ENCODE results near the gene STK11IP.

The STK11IP gene

DNA sequence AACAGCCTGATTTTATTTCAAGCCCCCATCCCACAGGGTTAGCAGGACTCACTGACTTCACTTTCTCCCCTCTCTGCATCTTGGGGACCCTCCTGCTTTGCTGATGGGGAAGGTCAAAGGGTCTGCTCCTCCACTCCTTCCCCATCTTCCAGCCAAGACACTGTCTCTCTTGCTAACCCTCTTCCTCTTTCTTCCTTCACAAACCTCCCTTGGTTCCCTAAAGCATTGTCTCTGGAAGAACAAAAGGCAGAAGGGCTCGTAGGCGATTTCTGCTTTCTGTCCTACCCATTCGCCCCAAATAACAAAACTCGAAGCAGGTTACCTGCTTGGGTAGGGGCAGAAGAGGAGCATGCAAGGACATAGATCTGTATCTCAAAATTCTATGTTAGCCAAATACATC is 24.3 kb downstream of the STK11IP start:
- DNase-seq = no peak

DNA sequence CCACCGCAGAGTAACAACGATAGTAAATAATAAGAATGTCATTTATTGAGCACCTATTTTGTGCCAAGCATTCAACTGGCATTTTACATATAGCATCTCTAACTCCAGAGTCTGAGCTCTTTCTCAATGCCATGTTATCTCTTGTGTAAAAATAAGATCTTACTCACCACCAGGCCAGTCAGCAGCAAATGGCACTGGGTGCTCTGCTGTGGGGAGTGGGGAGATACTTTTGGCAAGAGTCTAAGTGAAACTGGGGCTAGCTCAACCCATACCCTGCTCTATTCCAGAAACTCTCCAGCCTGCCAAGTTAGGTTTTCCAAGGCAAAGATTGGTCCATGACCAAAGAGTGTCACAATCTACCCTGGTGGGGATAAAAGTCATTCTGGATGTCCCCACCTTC is 24.8 kb downstream of the STK11IP start:
- no peak for DNase-seq

DNA sequence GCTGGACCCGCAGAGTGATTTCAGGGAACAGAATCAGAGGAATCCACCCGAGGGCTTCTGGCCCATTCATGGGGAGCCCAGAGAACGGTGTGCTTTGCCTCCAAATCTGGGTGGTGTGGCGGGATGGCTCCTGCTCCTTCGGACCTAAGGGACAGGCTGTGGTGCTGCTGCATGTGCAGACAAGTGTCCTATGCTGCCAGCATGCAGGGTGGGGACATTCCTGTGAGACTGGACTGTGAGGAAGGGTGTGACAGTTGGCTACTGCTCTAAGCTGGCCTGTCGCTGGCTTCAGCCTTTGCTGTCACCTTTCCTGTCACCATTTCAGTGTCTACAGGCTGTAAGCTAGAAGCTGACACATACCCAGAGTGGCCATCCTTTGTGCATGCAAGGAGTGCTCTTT is 26.9 kb downstream of the STK11IP start:
- DNase-seq = no peak

DNA sequence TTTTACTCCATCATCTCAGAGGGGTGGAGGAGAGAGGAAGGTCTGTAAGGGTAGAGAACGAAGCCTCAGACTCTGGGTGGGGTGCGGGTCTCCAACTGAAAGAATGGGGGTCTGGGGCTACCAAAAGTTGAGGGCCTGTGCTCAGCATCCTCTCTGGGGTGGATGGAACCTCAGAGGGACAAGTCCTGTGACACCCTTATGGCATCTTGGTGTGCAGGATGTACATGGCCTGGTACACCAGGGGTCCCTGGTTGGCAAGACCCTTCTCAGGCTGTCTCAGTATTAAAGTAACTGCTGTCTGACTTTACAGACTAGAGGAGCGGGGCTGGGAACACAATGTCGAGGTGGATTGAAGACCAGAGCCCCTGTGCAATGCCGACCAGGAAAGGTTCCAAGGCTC is 27.5 kb downstream of the STK11IP start:
- DNase-seq = no peak

DNA sequence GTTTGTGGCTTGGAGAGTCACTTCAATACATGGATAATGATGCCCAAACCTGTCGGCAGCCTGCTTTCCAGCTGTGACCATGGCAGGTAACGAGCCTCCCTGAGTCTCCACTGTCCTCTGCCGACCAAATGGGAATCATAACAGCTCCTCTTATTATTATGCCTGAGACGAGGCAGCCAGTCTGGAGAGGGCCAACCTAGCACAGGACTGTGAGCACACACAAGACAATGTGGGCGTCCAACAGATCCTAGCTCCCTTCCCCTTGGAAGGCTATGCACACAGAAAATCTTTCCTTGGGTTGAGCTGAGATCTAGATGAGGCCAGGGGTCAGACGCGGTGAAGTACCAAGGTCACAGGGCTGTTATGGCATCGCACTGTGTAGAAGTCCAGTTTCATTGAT is 28.9 kb downstream of the STK11IP start:
- no peak for DNase-seq

DNA sequence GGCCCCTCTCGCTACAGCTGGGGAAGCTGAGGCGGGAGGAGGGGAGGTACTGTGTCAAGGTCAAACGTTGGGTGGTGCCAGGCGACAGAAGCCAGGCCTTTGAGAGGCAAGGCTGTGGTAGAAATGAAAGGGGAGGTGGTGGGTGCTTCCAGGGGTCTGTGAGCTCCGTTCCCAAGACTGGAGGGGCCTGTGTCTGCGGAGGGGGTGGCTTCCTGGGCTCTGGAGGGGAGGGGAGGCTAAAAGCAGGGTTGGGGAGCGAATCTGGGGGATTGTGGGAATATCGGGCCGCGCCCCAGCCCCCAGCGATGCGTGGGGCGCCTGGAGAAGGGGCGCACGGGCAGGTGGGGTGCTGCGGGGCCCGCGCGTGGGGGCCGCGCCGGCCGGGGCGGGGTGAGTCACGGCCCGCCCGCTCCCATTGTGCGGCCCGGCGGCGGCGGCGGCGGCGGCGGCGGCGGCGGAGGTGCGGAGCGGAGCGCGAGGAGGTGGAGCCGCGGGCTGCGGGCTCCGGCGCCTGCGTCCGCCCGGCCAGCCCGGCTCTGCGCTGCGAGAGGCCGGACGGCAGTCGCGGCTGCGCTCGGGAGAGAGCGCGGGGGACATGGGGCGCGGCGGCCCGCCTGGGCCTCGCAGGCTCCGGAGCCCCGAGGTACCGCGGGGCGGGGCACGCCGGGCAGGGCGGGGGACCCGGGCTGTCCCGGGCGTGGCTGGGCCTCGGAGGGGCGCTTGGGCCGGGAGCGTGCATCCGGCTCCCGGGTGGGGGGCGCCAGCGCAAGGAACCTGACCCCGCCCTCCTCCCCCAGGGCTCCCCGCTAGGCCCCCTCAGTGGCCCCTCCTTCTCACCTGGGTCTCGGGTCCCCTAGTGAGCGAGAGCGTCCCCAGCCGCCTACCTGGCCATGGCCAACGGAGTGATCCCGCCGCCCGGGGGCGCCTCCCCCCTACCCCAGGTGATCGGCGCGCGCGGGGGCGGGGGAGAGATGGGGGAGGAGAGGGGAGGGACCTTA is 29.7 kb downstream of the STK11IP start, which contains the start of gene SLC4A3:
SLC4A3 (plus strand) TSS at position 528 of the 998 bp plus-strand sequence; CDS start at position 891, 363 bp downstream.
- DNase-seq = no peak

DNA sequence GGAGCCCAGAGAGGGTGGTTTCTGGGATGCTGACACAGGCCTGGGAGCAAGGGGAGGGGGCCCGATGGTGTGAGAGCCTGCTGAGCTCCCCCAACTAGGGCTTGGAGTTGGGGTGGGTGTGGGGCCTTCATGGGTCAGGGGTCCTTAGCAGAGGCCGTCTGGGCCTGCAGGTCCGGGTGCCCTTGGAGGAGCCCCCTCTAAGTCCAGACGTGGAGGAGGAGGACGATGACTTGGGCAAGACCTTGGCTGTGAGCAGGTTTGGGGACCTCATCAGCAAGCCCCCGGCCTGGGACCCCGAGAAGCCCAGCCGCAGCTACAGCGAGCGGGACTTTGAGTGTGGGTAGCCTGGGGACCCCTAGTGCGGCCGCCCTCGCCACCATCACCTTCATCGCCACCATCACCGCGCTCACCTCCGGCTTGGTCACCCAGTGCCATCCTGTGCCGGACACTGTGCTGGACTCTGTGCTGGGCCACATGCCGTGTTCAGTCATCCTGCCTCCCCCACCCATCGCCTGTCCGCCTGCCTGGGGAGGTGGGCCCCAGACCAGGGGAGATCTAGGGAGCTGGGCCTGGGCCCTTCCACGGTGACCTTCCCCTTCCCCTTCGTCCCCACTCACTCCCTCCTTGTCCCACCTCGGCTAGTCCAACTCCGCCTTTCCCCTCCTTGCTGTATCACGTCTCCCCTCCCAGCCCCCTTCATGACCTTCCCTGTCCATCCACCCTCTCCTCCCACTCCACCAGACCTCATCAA is 30.8 kb downstream of the STK11IP start:
- no peak for DNase-seq

DNA sequence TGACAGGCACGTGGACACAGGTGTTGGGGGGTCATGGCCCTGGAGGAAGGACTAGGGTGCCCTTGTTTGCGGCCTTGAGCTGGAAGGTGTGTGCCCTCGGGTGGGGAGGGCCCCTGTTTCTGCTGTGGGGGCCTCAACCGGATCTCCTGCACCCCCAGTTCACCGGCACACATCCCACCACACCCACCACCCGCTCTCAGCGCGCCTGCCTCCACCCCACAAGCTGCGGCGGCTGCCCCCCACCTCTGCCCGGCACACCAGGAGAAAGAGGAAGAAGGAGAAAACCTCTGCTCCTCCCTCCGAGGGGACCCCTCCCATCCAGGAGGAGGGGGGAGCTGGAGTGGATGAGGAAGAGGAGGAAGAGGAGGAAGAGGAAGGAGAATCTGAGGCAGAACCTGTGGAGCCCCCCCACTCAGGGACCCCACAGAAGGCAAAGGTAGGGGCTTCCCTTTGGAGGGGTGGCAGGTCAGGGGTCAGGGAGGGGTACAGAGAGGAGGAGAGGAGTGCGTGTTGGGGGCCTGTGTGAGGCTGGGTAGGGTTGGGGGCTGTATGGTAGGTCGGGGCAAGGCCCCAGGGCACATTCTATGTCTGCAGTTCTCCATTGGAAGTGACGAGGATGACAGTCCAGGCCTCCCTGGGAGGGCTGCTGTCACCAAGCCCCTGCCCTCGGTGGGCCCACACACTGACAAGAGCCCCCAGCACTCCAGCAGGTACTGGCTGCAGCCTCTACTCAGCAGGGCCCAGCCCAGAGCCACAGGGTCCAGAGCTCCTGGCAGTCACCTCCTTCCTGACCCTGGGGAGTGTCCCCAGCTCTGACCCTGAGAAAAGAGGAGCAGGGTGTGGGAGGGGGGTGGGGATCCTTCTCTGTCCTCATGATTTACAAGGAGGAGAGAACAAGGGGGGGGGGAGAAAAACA is 31.6 kb downstream of the STK11IP start:
- no peak for DNase-seq

DNA sequence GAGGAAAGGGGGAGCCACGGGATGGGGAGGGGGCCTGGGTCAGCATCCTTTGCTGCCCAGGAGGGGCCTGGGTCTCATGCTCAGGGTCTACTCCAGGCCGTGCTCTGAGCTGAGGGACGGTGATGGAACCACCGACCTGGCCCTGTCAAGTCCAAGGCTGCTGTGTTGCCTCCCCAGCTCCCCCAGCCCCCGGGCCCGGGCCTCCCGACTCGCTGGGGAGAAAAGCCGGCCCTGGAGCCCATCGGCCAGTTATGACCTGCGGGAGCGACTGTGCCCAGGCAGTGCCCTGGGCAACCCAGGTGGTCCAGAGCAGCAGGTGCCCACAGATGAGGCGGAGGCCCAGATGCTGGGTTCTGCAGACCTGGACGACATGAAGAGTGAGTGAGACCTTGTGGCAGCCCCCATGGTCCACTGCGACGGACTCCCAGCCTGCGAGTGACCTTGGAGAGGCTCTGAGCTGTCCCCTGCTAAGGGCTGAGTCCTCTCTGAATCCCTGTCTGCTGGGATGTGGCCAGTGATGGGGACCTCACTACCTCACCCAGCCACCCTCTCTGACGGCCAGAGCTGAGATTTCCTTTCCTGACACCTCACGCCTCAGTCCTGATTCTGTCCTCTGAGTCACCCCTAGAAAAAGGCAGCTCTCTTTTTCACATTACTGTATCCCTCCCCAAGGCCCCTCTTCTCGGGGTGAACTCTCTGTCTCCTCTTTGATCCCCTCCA is 32.5 kb downstream of the STK11IP start:
- DNase-seq = no peak

DNA sequence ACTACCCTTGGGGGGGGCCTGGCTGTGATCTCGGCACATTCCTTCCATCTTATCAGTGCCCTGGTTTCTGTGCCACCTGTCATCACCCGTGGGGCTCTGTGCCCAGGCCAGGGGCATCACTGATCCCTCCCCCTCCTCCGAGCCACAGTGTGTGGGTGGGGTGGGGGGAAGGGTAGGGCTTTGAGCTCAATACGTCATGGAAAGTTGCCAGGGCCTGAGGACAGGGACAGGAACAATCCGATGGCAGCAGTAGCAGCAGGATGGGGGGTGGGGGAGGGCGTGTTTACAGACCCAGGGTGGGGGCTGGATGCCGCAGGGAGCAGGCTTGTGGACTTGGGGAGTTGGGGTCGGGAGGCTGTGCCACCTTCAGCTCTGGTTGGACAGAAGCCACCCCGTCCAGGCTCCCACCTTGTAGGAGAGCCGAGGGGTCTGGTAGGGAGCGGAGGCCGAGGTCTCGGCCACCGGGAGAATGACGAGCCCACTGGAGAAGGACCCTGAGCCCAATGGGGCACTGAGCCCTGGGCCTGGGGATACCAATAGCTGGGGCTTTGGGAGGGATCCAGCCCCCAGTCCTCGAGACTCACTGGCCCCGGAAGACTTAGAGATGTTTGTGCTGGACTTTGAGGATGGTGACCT is 33.2 kb downstream of the STK11IP start:
- DNase-seq = no peak

DNA sequence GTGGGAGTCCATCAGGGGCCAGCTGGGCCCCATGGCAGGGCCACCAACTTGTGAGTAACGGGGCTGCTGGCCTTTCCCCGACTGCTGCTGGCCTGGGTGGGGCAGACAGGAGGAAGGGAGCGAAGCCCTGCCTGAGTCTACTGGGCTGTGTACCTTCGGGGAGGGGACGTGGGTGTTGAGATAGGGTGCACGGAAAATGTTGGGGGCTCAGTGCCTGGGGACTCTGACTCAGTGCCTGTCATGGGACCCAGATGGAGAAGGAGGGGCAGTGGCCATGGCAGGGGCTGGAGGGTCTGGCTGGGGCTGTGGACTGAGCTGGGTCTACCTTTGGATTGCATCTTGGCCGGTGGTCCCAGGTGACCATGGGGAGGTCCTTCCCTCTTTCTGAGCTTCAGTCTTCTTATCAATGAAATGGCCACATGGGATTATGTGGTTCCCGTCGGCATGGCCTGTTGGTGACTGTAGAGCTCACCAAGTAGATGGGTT is 33.8 kb downstream of the STK11IP start:
- no peak for DNase-seq

DNA sequence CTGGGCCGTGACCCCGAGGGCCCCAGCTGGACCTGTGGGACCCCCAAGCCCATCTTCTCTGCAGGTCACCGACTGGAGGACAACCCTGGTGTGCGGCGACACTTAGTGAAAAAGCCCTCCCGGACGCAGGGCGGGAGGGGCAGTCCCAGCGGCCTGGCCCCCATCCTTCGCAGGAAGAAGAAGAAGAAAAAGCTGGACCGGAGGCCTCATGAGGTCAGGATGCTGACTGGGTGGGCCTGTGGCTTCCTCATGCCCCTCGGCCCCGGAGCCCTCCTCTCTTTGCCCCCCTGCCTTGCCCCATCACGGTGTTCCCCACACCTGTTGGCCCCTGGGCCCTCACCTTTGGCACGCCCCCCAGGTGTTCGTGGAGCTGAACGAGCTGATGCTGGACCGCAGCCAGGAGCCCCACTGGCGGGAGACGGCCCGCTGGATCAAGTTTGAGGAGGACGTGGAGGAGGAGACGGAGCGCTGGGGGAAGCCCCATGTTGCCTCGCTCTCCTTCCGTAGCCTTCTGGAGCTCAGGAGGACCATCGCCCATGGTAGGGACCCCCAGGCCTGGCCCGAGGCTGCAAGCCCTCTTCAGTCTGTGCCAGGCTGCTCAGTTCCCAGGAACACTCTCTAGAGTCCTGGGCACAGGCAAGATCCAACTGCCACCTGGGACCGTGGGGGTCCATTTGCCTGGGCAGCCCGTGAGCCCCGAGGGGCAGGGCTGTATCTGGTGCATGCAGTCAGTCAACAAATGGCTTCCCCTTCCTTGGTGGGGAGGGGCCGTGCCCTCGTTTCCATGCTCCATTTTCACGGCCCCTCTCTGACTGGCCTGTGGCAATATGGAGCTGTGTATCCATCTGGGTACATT is 34.5 kb downstream of the STK11IP start:
- no peak for DNase-seq

DNA sequence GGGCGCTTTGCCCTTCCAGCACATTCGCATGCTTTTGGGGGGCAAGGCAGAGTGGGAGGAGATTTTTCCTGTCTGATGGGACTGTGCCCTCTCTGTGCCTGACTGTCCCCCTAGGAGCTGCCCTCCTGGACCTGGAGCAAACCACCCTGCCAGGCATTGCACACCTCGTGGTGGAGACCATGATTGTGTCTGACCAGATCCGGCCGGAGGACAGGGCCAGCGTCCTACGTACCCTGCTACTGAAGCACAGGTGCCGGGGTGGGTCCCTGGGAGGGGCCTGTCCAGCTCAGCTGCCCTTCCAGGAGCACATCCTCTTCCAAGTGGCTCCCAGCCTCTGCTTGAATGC is 35.1 kb downstream of the STK11IP start:
- no peak for DNase-seq

DNA sequence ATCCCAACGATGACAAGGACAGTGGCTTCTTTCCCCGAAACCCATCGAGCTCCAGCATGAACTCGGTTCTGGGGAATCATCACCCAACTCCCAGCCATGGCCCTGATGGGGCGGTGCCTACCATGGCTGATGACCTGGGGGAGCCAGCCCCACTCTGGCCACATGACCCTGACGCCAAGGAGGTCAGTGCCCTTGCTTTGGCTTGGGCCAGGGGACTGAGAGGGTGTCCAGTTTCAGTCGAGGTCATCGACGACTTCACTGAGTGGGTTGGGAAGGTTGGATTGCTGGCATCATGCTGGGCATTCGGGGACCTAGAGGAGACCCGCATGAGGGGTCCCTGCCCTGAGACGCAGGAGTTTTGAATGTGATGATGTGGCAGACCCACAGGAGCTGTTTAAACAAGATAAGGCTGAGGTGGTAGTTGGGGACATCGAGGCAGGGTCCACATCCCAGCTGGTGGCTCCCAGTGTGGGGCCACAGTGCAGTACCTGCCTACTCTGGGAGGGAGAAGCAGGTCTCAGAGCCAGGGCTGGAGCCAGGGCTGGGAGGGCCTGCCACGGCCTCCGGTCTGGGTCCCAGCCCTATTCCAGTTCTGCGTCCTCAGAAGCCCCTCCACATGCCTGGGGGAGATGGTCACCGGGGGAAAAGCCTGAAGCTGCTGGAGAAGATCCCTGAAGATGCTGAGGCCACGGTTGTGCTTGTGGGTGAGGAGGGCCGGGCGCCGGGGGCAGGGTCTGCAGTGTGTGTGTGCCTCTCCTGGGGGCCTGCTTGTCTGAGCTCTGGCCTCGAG is 35.8 kb downstream of the STK11IP start:
- no peak for DNase-seq

DNA sequence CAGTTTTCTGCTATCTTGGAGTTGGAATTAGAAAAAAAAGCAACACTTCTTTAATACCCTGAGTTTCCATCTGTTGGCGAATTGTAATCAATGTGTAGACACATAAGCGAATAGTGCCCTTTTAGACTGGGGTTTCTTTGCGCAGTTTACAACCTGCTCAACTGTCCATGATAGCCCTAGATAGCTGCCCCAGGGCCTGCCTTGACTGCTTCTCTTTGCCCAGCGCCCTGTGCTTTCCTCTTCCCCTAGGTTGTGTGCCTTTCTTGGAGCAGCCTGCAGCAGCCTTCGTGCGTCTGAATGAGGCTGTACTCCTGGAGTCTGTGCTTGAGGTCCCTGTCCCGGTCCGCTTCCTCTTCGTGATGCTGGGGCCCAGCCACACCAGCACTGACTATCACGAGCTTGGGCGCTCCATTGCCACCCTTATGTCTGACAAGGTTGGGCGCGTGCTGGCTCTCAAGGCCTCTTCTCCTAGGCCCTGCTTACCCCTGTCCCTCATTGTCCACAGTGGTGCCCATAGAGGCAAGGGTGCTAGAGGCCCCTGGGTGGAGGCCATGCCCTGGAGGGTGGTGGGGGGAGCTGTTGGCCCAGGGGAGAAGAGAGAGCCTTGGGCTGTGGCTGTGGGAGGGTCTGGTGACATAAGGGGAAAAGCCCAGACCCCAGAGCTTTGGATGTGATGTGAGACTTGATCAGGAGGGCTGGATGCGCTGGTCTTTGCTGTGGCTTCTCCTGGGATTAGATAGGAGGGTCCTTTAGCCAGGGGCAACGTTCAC is 36.7 kb downstream of the STK11IP start:
- DNase-seq = no peak

DNA sequence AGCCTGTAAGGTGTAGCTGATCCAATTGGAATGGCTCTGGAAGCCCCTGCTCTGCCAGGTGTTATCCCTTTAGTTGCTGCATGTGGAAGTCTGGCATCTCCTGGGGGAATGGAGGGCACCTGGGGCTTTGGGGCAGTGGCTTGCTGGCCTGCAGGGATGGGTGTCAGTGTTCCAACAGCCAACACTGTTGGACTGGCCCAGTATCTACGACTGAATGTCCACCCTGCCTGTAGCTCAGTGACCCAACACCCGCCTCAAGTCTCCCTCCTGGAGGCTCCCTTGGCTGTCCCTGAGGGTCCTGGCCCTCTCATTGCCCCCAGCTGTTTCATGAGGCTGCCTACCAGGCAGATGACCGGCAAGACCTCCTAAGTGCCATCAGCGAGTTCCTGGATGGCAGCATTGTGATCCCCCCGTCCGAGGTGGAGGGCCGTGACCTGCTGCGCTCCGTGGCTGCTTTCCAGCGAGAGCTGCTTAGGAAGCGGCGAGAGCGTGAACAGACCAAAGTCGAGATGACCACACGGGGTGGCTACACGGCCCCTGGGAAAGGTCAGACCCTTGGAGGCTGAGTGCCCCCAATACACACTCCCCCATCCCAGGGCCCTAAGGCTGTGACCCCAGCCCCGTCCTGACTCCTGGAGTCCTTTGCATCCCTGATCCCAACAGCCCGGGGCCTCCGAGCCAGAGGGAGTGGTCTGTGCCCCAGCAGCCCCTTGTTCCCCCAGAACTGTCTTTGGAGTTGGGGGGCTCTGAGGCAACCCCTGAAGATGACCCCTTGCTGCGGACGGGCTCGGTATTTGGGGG is 37.5 kb downstream of the STK11IP start:
- no peak for DNase-seq

DNA sequence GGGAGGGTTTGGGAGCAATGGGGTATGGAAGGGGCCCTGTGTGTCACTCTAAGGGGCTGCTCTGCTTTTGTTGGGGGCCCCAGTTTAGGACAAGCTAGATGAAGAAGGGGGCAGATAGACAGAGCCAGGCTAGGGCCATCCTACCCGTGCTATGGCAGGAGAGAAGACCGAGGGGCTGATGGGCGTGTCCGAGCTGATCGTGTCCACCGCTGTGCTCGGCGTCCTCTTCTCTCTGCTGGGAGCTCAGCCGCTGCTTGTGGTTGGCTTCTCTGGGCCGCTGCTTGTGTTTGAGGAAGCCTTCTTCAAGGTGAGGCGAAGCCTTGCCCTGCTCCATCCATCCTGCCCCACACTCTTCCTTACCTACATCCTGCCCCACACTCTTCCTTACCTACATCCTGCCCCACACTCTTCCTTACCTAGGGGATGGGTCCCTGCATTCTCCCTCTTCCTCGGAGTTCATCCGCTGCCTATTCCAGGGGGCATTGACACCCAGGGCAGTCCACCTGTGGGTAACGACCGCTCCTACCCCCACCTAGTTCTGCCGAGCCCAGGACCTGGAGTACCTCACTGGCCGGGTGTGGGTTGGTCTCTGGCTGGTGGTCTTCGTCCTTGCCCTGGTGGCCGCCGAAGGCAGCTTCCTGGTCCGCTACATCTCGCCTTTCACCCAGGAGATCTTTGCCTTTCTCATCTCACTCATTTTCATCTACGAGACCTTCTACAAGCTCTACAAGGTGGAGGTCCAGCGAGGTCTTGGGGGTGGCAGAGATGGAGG is 38.7 kb downstream of the STK11IP start:
- no peak for DNase-seq
